T-helper 1 cell (primary cell): Measurements from ENCODE around the gene HEATR5B.
"Not testable (repeated sequence)": the region's sequence is repeated elsewhere in the genome, so short reads cannot be mapped to it uniquely, and the experiment has no call there.

ENCODE experiments used
- DNase-seq, 5 donors: peaks; one replicate each; pipeline ENCODE4 v3.0.0-alpha.2; 2012 to 2020

The HEATR5B gene

GRCh38 chr2:37061013-37061711, 23.0 kb downstream of the HEATR5B start:
- DNase-seq = no peak

- no peak for DNase-seq
Measured at GRCh38 chr2:37060446-37060845, 23.7 kb downstream of the HEATR5B start.

- DNase-seq = no peak
Measured at GRCh38 chr2:37059841-37060240, 24.3 kb downstream of the HEATR5B start.

GRCh38 chr2:37052600-37053332, 31.4 kb downstream of the HEATR5B start:
- no peak for DNase-seq

- no peak for DNase-seq
Measured at GRCh38 chr2:37039580-37039979, 44.6 kb downstream of the HEATR5B start.

GRCh38 chr2:37037771-37038170, 46.4 kb downstream of the HEATR5B start:
- DNase-seq = no peak

- no peak for DNase-seq
Measured at GRCh38 chr2:37029758-37030157, 54.4 kb downstream of the HEATR5B start.

- no peak for DNase-seq
Measured at GRCh38 chr2:37026050-37026449, 58.1 kb downstream of the HEATR5B start.

- DNase-seq = no peak
Measured at GRCh38 chr2:37020887-37021796, 63.0 kb downstream of the HEATR5B start.

- DNase-seq = no peak
Measured at GRCh38 chr2:37020212-37020886, 63.8 kb downstream of the HEATR5B start.

GRCh38 chr2:37013315-37013641, 70.9 kb downstream of the HEATR5B start:
- no peak for DNase-seq

- no peak for DNase-seq
Measured at GRCh38 chr2:37011130-37011529, 73.0 kb downstream of the HEATR5B start.

GRCh38 chr2:37005118-37005868, 78.9 kb downstream of the HEATR5B start:
- peak in 1 of 5 donors; percentile 14 for DNase-seq

GRCh38 chr2:37000988-37001556, 83.1 kb downstream of the HEATR5B start:
- DNase-seq = no peak

GRCh38 chr2:37000318-37000717, 83.9 kb downstream of the HEATR5B start:
- DNase-seq = no peak

- DNase-seq = not testable (repeated sequence)
Measured at GRCh38 chr2:36999416-36999815, 84.8 kb downstream of the HEATR5B start.

- DNase-seq = no peak
Measured at GRCh38 chr2:36993841-36994620, 90.1 kb downstream of the HEATR5B start.

GRCh38 chr2:36988008-36988407, 96.2 kb downstream of the HEATR5B start:
- no peak for DNase-seq

- DNase-seq = no peak
Measured at GRCh38 chr2:36982467-36982866, 101.7 kb downstream of the HEATR5B start.

- no peak for DNase-seq
Measured at GRCh38 chr2:36981911-36982310, 102.3 kb downstream of the HEATR5B start.

GRCh38 chr2:36979007-36979406, 105.2 kb downstream of the HEATR5B start:
- not testable (repeated sequence) for DNase-seq
